CD4-positive, alpha-beta memory T cell (primary cell): ENCODE data around the gene RPRM. TPM values are rescaled to one million over a fixed set of nuclear protein-coding genes. Genes with fewer than 3 reads are reported as not detected.
A peak's percentile ranks its signal among the peaks of the same experiment; 100 is the strongest.
"Not testable (repeated sequence)": the region's sequence is repeated elsewhere in the genome, so short reads cannot be mapped to it uniquely, and the experiment has no call there.

Experiments used
- CTCF ChIA-PET: fragments of 350-600 bp; sonication (Branson Sonifier 250); formaldehyde crosslinking; loops from one replicate; lab custom pipeline; 2021; ENCODE audit warnings: inconsistent platforms; ENCODE audit not compliant: partially characterized antibody; lab: Charles Lee
- POLR2A ChIA-PET: fragments of 350-600 bp; sonication (Branson Sonifier 250); formaldehyde crosslinking; loops from one replicate; lab custom pipeline; 2021; ENCODE audit not compliant: partially characterized antibody; lab: Charles Lee
- DNase-seq, 5 donors: peaks; one replicate each; pipeline versions ENCODE4 v3.0.0 to v3.0.0-alpha.2; 2020 to 2022; ENCODE audit warnings: mixed read lengths in 1 of 5
- H3K27ac ChIP-seq: one replicate; pipeline ENCODE4 v1.7.0; 2013; ENCODE audit warnings: low read depth, low read length
- H3K27me3 ChIP-seq: 2 replicates; pipeline ENCODE4 v1.7.0; 2013; ENCODE audit warnings: mild to moderate bottlenecking, low read length, moderate library complexity; ENCODE audit not compliant: insufficient read depth
- H3K36me3 ChIP-seq: 2 replicates; pipeline ENCODE4 v1.7.0; 2013; ENCODE audit warnings: mild to moderate bottlenecking, low read length, moderate library complexity; ENCODE audit not compliant: insufficient read depth
- H3K4me1 ChIP-seq: 2 replicates; pipeline ENCODE4 v1.7.0; 2013; ENCODE audit warnings: mild to moderate bottlenecking, low read length, moderate library complexity; ENCODE audit not compliant: insufficient read depth
- H3K4me3 ChIP-seq, 2 donors: one replicate each; pipeline ENCODE4 v1.7.0; 2013; ENCODE audit warnings: low read length in 2 of 2, mild to moderate bottlenecking in 1 of 2
- H3K9me3 ChIP-seq, 2 donors: one replicate each; pipeline ENCODE4 v1.7.0; 2013; ENCODE audit warnings: low read length in 2 of 2, control low read depth in 1 of 2; ENCODE audit not compliant: control insufficient read depth in 1 of 2
- H3K27ac Mint-ChIP-seq, 7 donors: one replicate each; pipeline ENCODE4 v1.8.0; 2020 to 2021; ENCODE audit warnings: mixed read lengths in 7 of 7, mild to moderate bottlenecking in 6 of 7, inconsistent platforms in 3 of 7, moderate library complexity in 3 of 7
- H3K27me3 Mint-ChIP-seq, 2 donors: one replicate each; pipeline ENCODE4 v1.8.0; 2020 to 2021; ENCODE audit warnings: mixed read lengths in 2 of 2
- H3K36me3 Mint-ChIP-seq, 2 donors: one replicate each; pipeline ENCODE4 v1.8.0; 2020 to 2021; ENCODE audit warnings: mixed read lengths in 2 of 2, inconsistent platforms in 1 of 2, mild to moderate bottlenecking in 1 of 2
- H3K4me1 Mint-ChIP-seq, 4 donors: one replicate each; pipeline ENCODE4 v1.8.0; 2020 to 2021; ENCODE audit warnings: mixed read lengths in 4 of 4, mild to moderate bottlenecking in 1 of 4
- H3K4me3 Mint-ChIP-seq, 8 donors: one replicate each; pipeline ENCODE4 v1.8.0; 2020 to 2021; ENCODE audit warnings: mixed read lengths in 8 of 8, mild to moderate bottlenecking in 7 of 8, moderate library complexity in 6 of 8, inconsistent platforms in 3 of 8
- H3K9me3 Mint-ChIP-seq, 8 donors: one replicate each; pipeline ENCODE4 v1.8.0; 2020 to 2021; ENCODE audit warnings: mixed read lengths in 8 of 8, mild to moderate bottlenecking in 5 of 8, inconsistent platforms in 3 of 8, moderate library complexity in 1 of 8
- intact Hi-C: fragments of 100-400 bp; cut with micrococcal nuclease; formaldehyde crosslinking; loops from one replicate; pipeline ENCODE4 v1.15.1; 2023
- polyA plus RNA-seq, 2 donors: library from polyadenylated mRNA; unstranded; fragments of 300-500 nt; fragmentation: Illumina TruSeq; gene quantifications; one replicate each; pipeline ENCODE4 v1.2.3, GENCODE V29; 2021
- total RNA-seq, 2 experiments: library from RNA; stranded (reverse); gene quantifications; one replicate each; pipeline ENCODE4 v1.2.3, GENCODE V29; 2021

The RPRM gene
- total and polyA plus RNA-seq, 4 experiments from 2014 or later, result 0.97 TPM; not detected in 3

DNA sequence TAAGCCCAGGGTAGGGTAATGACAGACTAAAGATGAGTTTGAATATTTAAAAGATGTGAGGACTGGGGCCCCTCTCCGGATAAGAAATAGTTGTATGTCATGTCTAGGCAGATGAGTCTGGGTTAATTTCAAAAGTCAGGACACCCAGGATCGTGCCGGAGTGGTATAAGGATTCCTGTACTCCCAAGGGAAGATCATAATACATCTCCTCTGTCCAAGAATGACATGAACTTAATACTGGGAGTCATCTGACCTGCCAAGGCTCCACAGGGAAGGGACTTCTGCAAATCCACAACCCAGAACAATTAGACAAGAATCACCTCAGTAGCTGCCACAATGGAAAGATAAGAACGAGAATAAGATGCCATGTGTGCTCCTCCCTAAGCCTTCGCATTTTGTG, 17.1 kb downstream of the RPRM start:
- ChIA-PET CTCF (no interaction called here), POLR2A (no interaction called here)
- no peaks in the 10 kb centered on the region for H3K4me1 Mint-ChIP-seq
- H3K36me3 Mint-ChIP-seq, result no peaks in the 10 kb centered on the region
- Histone ChIP-seq H3K4me1 (no peaks in the 10 kb centered on the region), H3K9me3 (no peaks in the 10 kb centered on the region), H3K36me3 (no peaks in the 10 kb centered on the region), H3K27ac (no peak overlapping the region), H3K4me3 (no peak overlapping the region), H3K27me3 (no peaks in the 10 kb centered on the region)
- H3K9me3 Mint-ChIP-seq, result no peaks in the 10 kb centered on the region
- peaks cover 3 to 6% of the 10 kb centered on the region in 2 donors for H3K27me3 Mint-ChIP-seq
- H3K4me3 Mint-ChIP-seq, result no peak overlapping the region
- intact Hi-C loops, result no loop called here
- no peak overlapping the region for H3K27ac Mint-ChIP-seq
- DNase-seq, result no peak

DNA sequence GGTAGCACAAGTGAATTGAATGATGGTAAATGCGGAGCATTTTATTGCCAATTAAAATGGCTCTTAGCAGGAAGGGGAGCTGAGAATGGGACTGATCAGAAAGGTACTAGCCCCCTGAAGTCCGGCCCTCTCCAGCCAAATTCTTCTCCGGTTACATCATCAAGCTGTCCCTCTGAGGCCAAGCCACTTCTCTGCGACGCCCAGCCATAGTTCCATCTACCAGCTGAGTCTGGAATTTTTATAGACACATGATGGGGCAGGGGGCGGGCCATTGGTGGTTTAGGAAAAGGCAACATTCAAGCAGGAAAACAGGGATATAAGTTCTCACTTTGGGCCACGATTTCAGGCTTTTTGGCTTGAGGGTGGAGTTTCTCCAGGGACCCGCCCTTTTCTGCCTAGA, 22.7 kb downstream of the RPRM start:
- Histone ChIP-seq H3K9me3 (no peaks in the 10 kb centered on the region), H3K27me3 (no peaks in the 10 kb centered on the region), H3K4me1 (no peaks in the 10 kb centered on the region), H3K4me3 (no peak overlapping the region), H3K36me3 (no peaks in the 10 kb centered on the region), H3K27ac (no peak overlapping the region)
- intact Hi-C loops, result no loop called here
- no peak for DNase-seq
- Mint-ChIP-seq H3K9me3 (no peaks in the 10 kb centered on the region), H3K4me1 (no peaks in the 10 kb centered on the region), H3K4me3 (no peak overlapping the region), H3K27me3 (peaks cover 2% of the 10 kb centered on the region in 2 donors), H3K36me3 (no peaks in the 10 kb centered on the region), H3K27ac (no peak overlapping the region)
- ChIA-PET POLR2A (no interaction called here), CTCF (no interaction called here)

DNA sequence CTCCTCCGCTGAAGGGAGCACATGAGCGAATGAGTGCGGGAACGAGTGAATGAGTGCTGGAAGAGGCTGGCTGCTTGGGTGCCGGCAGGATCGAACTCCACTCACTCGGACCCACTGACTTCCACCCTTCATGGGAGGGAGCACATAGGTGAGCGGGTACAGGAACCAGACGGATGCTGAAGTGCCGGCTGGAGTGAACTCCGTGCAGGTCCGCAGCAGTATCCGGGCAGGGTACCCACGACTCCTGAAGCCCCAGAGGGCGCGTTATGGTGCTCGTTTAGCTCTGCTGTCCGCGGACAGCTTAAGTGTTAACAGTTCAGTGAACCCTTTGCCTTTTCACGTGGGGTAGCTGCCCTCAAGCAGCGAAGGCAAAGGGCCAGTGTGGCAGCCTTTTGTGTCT, 23.2 kb downstream of the RPRM start:
- peaks cover 2% of the 10 kb centered on the region in 2 donors for H3K27me3 Mint-ChIP-seq
- no peak overlapping the region for H3K4me3 Mint-ChIP-seq
- ChIA-PET CTCF (no interaction called here), POLR2A (no interaction called here)
- H3K36me3 Mint-ChIP-seq, result no peaks in the 10 kb centered on the region
- H3K9me3 Mint-ChIP-seq, result no peaks in the 10 kb centered on the region
- Histone ChIP-seq H3K4me3 (no peak overlapping the region), H3K27ac (no peak overlapping the region), H3K27me3 (no peaks in the 10 kb centered on the region), H3K4me1 (no peaks in the 10 kb centered on the region), H3K9me3 (no peaks in the 10 kb centered on the region), H3K36me3 (no peaks in the 10 kb centered on the region)
- no peak overlapping the region for H3K27ac Mint-ChIP-seq
- no peaks in the 10 kb centered on the region for H3K4me1 Mint-ChIP-seq
- intact Hi-C loops, result no loop called here
- DNase-seq, result peak in 1 of 5 donors; percentile 17

DNA sequence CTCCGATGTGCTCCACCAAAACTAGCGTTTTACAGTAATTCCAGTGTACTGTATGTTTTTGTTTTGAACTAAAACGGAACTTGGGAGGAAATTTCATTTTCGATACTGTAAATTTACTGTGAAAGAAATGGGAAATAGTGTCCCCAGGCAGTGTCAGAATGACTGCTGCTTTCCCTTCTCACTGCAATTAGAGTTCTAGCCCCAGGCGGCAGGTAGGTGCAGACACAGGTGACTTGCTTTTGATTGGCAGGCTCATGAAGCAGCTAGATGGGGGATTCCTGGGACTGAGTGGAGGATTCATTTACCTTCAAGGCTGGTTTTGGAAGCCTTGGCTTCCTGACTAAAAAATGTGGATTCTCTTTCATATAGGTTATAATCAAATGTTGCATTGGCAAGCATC, 27.0 kb downstream of the RPRM start:
- ChIA-PET CTCF (no interaction called here), POLR2A (no interaction called here)
- DNase-seq, result no peak
- H3K27me3 ChIP-seq, result no peaks in the 10 kb centered on the region
- Mint-ChIP-seq H3K4me3 (no peak overlapping the region), H3K27me3 (peaks cover 0 to 2% of the 10 kb centered on the region in 2 donors), H3K9me3 (peaks cover 0 to 2% (median 0%) of the 10 kb centered on the region in 8 donors), H3K4me1 (no peaks in the 10 kb centered on the region), H3K36me3 (no peaks in the 10 kb centered on the region), H3K27ac (no peak overlapping the region)
- H3K27ac ChIP-seq, result no peak overlapping the region
- H3K36me3 ChIP-seq, result no peaks in the 10 kb centered on the region
- no peak overlapping the region for H3K4me3 ChIP-seq
- H3K9me3 ChIP-seq, result no peaks in the 10 kb centered on the region
- H3K4me1 ChIP-seq, result no peaks in the 10 kb centered on the region
- intact Hi-C loops, result no loop called here

DNA sequence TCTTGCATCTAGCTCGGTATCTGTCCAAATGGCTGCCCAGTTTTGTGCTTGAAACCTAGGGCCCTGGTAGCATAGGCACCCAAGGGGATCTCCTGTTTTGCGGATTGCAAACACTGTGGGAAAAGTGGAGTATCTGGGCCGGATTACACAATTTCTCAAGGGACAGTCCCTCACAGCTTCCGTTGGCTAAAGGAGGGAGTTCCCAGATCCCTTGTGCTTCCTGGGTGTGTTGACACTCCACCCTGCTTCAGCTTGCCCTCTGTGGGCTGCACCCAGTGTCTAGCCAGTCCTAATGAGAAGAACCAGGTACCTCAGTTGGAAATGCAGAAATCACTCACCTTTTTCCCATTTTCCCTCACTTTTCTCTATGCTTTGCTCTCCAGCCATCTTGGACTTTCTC, 35.5 kb downstream of the RPRM start:
- Mint-ChIP-seq H3K27ac (no peak overlapping the region), H3K4me3 (no peak overlapping the region), H3K27me3 (peaks cover 2 to 4% of the 10 kb centered on the region in 2 donors), H3K9me3 (peaks cover 0 to 26% (median 15%) of the 10 kb centered on the region in 8 donors), H3K4me1 (peaks cover 0 to 2% (median 0%) of the 10 kb centered on the region in 4 donors), H3K36me3 (no peaks in the 10 kb centered on the region)
- DNase-seq, result no peak
- Histone ChIP-seq H3K36me3 (no peaks in the 10 kb centered on the region), H3K27ac (no peak overlapping the region), H3K4me1 (no peaks in the 10 kb centered on the region), H3K9me3 (peaks cover 0 to 5% of the 10 kb centered on the region in 2 donors), H3K27me3 (no peaks in the 10 kb centered on the region), H3K4me3 (no peak overlapping the region)
- POLR2A ChIA-PET, result no interaction called here
- intact Hi-C loops, result no loop called here
- CTCF ChIA-PET, result no interaction called here

DNA sequence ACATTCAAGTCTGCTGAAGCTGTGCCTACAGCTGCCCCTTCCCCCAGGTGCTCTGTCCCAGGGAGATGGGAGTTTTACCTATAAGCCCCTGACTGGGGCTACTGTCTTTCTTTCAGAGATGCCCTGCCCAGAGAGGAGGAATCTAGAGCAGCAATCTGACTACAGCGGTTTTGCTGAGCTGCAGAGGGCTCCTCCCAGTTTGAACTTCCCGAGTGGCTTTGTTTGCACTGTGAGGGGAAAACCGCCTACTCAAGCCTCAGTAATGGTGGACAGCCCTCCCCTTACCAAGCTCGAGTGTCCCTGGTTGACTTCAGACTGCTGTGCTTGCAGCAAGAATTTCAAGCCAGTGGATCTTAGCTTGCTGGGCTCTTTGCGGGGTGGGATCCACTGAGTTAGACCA, 35.9 kb downstream of the RPRM start:
- H3K4me3 ChIP-seq, H3K9me3 ChIP-seq, H3K36me3 Mint-ChIP-seq, CTCF ChIA-PET, DNase-seq, H3K36me3 ChIP-seq, H3K27me3 Mint-ChIP-seq, H3K27ac Mint-ChIP-seq, H3K4me3 Mint-ChIP-seq, H3K4me1 Mint-ChIP-seq, H3K27me3 ChIP-seq, H3K27ac ChIP-seq, intact Hi-C loops, H3K4me1 ChIP-seq, POLR2A ChIA-PET: not testable (repeated sequence)
- peaks cover 0 to 26% (median 15%) of the 10 kb centered on the region in 8 donors for H3K9me3 Mint-ChIP-seq

DNA sequence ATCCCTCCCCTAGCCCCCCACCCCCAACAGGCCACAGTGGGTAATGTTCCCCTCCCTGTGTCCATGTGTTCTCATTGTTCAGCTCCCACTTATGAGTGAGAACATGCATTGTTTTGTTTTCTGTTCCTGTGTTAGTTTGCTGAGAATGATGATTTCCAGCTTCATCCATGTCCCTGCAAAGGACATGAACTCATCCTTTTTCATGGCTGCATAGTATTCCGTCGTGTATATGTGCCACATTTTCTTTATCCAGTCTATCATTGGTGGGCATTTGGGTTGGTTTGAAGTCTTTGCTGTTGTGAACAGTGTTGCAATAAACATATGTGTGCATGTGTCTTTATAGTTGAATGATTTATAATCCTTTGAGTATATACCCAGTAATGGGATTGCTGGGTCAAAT, 38.5 kb downstream of the RPRM start:
- peaks cover 0 to 26% (median 15%) of the 10 kb centered on the region in 8 donors for H3K9me3 Mint-ChIP-seq
- H3K4me1 ChIP-seq, H3K9me3 ChIP-seq, H3K27me3 Mint-ChIP-seq, intact Hi-C loops, H3K4me3 Mint-ChIP-seq, H3K4me1 Mint-ChIP-seq, H3K27ac ChIP-seq, H3K27ac Mint-ChIP-seq, H3K4me3 ChIP-seq, POLR2A ChIA-PET, H3K36me3 Mint-ChIP-seq, H3K27me3 ChIP-seq, CTCF ChIA-PET, DNase-seq, H3K36me3 ChIP-seq: not testable (repeated sequence)

DNA sequence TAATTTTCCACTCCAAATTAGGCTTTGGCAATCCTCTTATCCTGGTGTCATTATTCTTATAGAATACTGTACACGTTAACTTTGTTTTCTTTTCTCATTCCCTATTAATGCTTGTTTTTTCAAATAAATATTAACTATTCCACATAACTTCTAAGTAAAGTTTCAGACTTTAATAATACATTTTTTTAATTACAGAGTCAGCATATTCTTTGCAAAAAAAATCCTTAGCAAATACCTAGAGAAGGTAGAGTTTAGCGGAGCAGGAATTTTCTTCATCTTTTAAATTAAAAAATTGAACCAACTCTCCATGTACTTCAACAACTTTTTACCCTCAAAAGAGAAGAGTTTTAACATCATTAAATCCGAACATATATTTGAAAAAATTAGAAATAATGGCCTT, 45.2 kb downstream of the RPRM start:
- Histone ChIP-seq H3K27ac (no peak overlapping the region), H3K36me3 (no peaks in the 10 kb centered on the region), H3K27me3 (no peaks in the 10 kb centered on the region), H3K4me3 (no peak overlapping the region), H3K4me1 (no peaks in the 10 kb centered on the region), H3K9me3 (no peaks in the 10 kb centered on the region)
- no peaks in the 10 kb centered on the region for H3K4me1 Mint-ChIP-seq
- intact Hi-C loops, result no loop called here
- POLR2A ChIA-PET, result no interaction called here
- CTCF ChIA-PET, result no interaction called here
- H3K27ac Mint-ChIP-seq, result no peak overlapping the region
- H3K36me3 Mint-ChIP-seq, result no peaks in the 10 kb centered on the region
- peaks cover 0 to 5% (median 0%) of the 10 kb centered on the region in 8 donors for H3K9me3 Mint-ChIP-seq
- H3K4me3 Mint-ChIP-seq, result no peak overlapping the region
- no peaks in the 10 kb centered on the region for H3K27me3 Mint-ChIP-seq
- DNase-seq, result no peak
